Kidney (tissue), 14 donors: ENCODE results near the gene LDLRAD4. TPM values are rescaled to one million over a fixed set of nuclear protein-coding genes. Genes with fewer than 3 reads are reported as not detected.

ENCODE experiments used
- DNase-seq, 5 donors: peaks; one replicate each; pipeline ENCODE4 v3.0.0-alpha.2; 2013 to 2020
- FAIRE-seq: peaks from 2 replicates; lab custom pipeline; 2012; peaks lifted over from hg19 to GRCh38; lab: Jason Lieb, UNC
- H3K27ac ChIP-seq, 2 donors: one replicate each; pipeline ENCODE4 v1.7.0; 2013; ENCODE audit warnings: low read depth in 2 of 2, low read length in 2 of 2, inconsistent platforms in 1 of 2
- H3K27me3 ChIP-seq: one replicate; pipeline ENCODE4 v1.7.1; 2013; ENCODE audit warnings: low read length, inconsistent platforms; ENCODE audit not compliant: control insufficient read depth, insufficient read depth
- H3K36me3 ChIP-seq, 3 donors: one replicate each; pipeline versions ENCODE4 v1.7.0 to v1.7.1; 2013; ENCODE audit warnings: low read length in 3 of 3, control low read depth in 1 of 3, inconsistent platforms in 1 of 3; ENCODE audit not compliant: insufficient read depth in 3 of 3, control insufficient read depth in 2 of 3
- H3K4me1 ChIP-seq, 3 donors: one replicate each; pipeline versions ENCODE4 v1.7.0 to v1.7.1; 2013; ENCODE audit warnings: low read length in 3 of 3, inconsistent platforms in 1 of 3, low read depth in 1 of 3; ENCODE audit not compliant: control insufficient read depth in 2 of 3, insufficient read depth in 2 of 3
- H3K4me3 ChIP-seq, 3 donors: one replicate each; pipeline versions ENCODE4 v1.7.0 to v1.8.1; 2013; ENCODE audit warnings: low read length in 3 of 3, control low read depth in 1 of 3, inconsistent platforms in 1 of 3
- H3K9ac ChIP-seq, 3 donors: one replicate each; pipeline versions ENCODE4 v1.7.0 to v1.7.1; 2013; ENCODE audit warnings: low read length in 3 of 3, control low read depth in 1 of 3, inconsistent platforms in 1 of 3
- H3K9me3 ChIP-seq, 3 donors: one replicate each; pipeline versions ENCODE4 v1.7.0 to v1.7.1; 2013; ENCODE audit warnings: low read length in 3 of 3, control low read depth in 1 of 3, inconsistent platforms in 1 of 3; ENCODE audit not compliant: control insufficient read depth in 2 of 3, insufficient read depth in 1 of 3
- CTCF ChIP-seq: IDR thresholded peaks from 3 replicates; pipeline ENCODE4 v1.5.1; 2012; ENCODE audit warnings: mild to moderate bottlenecking, moderate library complexity, borderline replicate concordance; ENCODE audit not compliant: insufficient read depth; ENCODE audit errors: extremely low read depth
- intact Hi-C: fragments of 100-400 bp; cut with DNase I; formaldehyde crosslinking; loops from one replicate; pipeline ENCODE4 v1.11.1; 2022
- polyA plus RNA-seq: library from polyadenylated mRNA; stranded (reverse); fragments of 350-450 nt; fragmentation: Illumina TruSeq; extraction: RNeasy Lipid Tissue Mini Kit (QIAGEN cat#74804); gene quantifications from one replicate; pipeline ENCODE4 v1.2.3, GENCODE V29; 2014; ENCODE audit warnings: low read depth, low replicate concordance; ENCODE audit not compliant: insufficient read depth
- total RNA-seq: library from RNA; stranded (reverse); fragmentation: NEBNext Ultra II Directional; extraction: Animal tissue kit (Norgen Biotek cat#: 25700); gene quantifications from one replicate; pipeline ENCODE4 v1.2.1, GENCODE V29; 2021
- donor health status: control.
- donor health status: control.
- donor health status: control.
- donor health status: control.
- donor health status: control.
- donor health status: DM: yes; HTN: yes; CAD: no.
- donor health status: Normal renal cell carcinoma (clear cell type).

LDLRAD4 gene
- total and polyA plus RNA-seq, 2 donors from 2014 or later: 2.3 to 42.3 TPM

GRCh38 chr18:13445241-13445897 lies 226.8 kb downstream of the LDLRAD4 start:
- Histone ChIP-seq H3K36me3 (no peaks in the 10 kb centered on the region), H3K4me1 (no peaks in the 10 kb centered on the region), H3K27ac (no peak overlapping the region), H3K9ac (no peak overlapping the region), H3K9me3 (no peaks in the 10 kb centered on the region), H3K27me3 (no peaks in the 10 kb centered on the region), H3K4me3 (no peak overlapping the region)
- FAIRE-seq: no peak
- TF ChIP-seq CTCF: no peak
- intact Hi-C loops: no loop called here
- no peak for DNase-seq

- no peaks in the 10 kb centered on the region for H3K4me1 ChIP-seq
- H3K27me3 ChIP-seq: no peaks in the 10 kb centered on the region
- no peak for TF ChIP-seq CTCF
- FAIRE-seq: no peak
- no peaks in the 10 kb centered on the region for H3K36me3 ChIP-seq
- H3K9ac ChIP-seq: no peak overlapping the region
- no peaks in the 10 kb centered on the region for H3K9me3 ChIP-seq
- no peak overlapping the region for H3K27ac ChIP-seq
- no peak overlapping the region for H3K4me3 ChIP-seq
- intact Hi-C loops: no loop called here
- DNase-seq: no peak
Measured at GRCh38 chr18:13446024-13446423, 227.5 kb downstream of the LDLRAD4 start.

- Histone ChIP-seq H3K27me3 (no peaks in the 10 kb centered on the region), H3K36me3 (no peaks in the 10 kb centered on the region), H3K4me1 (no peaks in the 10 kb centered on the region), H3K9me3 (no peaks in the 10 kb centered on the region), H3K9ac (no peak overlapping the region), H3K27ac (no peak overlapping the region), H3K4me3 (no peak overlapping the region)
- no peak for TF ChIP-seq CTCF
- no peak for FAIRE-seq
- peak in 4 of 5 donors; percentile 73 to 81 (median 78) for DNase-seq
- intact Hi-C loops: no loop called here
Measured at GRCh38 chr18:13446610-13447461, 228.3 kb downstream of the LDLRAD4 start.
